ENCODE data around the gene SIT1.

Gene SIT1

GRCh38 chr9:35675204-35675603 lies 24.5 kb upstream of the SIT1 start:
- no peaks in the 10 kb centered on the region for H3K36me3 ChIP-seq (ENCODE audit: control insufficient read depth, insufficient read depth, low read length)
- peak overlapping the region; percentile 25 for H3K18ac ChIP-seq (ENCODE audit: low read length)
- DNase-seq: peak; percentile 59
- H2AK5ac ChIP-seq (ENCODE audit: low read length): no peak overlapping the region
- H3K4ac ChIP-seq (ENCODE audit: low read depth, low read length): peak overlapping the region; percentile 24
- no peak overlapping the region for H2BK15ac ChIP-seq (replicated peaks; ENCODE audit: low read depth)
- peaks cover 4% of the 10 kb centered on the region for H3K4me1 ChIP-seq (ENCODE audit: control insufficient read depth, low read depth, low read length)
- no CpG with 5 or more reads among the region's 13 CpGs for WGBS (ENCODE audit: extremely low coverage, insufficient coverage, low lambda C conversion rate)
- no peaks in the 10 kb centered on the region for H3K79me1 ChIP-seq (ENCODE audit: low read length)
- H4K8ac ChIP-seq (ENCODE audit: low read depth, low read length): no peak overlapping the region
- H4K5ac ChIP-seq (ENCODE audit: low read length): peak overlapping the region; percentile 95
- H2BK5ac ChIP-seq (ENCODE audit: low read length): no peak overlapping the region
- peak overlapping the region; percentile 94 for H3K56ac ChIP-seq (ENCODE audit: low read length)
- H3K23ac ChIP-seq (ENCODE audit: low read length): no peak overlapping the region
- H3K4me2 ChIP-seq (ENCODE audit: low read length): peak overlapping the region; percentile 75
- H3K4me3 ChIP-seq (ENCODE audit: low read length): peak overlapping the region; percentile 24
- H3K27me3 ChIP-seq (ENCODE audit: insufficient read depth, low read length, poor library complexity): no peaks in the 10 kb centered on the region
- H3K27ac ChIP-seq (ENCODE audit: low read depth, low read length): no peak overlapping the region
- H2BK120ac ChIP-seq (ENCODE audit: low read depth, low read length): no peak overlapping the region
- H3K79me2 ChIP-seq (ENCODE audit: control insufficient read depth, insufficient read depth, low read length): no peaks in the 10 kb centered on the region
- H3K9ac ChIP-seq (ENCODE audit: low read length): peak overlapping the region; percentile 77

DNA sequence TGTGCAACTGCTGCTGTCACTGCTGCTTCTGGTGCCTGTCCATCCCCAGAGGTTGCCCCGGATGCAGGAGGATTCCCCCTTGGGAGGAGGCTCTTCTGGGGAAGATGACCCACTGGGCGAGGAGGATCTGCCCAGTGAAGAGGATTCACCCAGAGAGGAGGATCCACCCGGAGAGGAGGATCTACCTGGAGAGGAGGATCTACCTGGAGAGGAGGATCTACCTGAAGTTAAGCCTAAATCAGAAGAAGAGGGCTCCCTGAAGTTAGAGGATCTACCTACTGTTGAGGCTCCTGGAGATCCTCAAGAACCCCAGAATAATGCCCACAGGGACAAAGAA lies 23.3 kb upstream of the SIT1 start:
- no peak overlapping the region for H3K4me2 ChIP-seq (ENCODE audit: low read length)
- no peak overlapping the region for H2BK120ac ChIP-seq (ENCODE audit: low read depth, low read length)
- no peak overlapping the region for H3K23ac ChIP-seq (ENCODE audit: low read length)
- WGBS (ENCODE audit: extremely low coverage, insufficient coverage, low lambda C conversion rate): no CpG with 5 or more reads among the region's 3 CpGs
- H4K8ac ChIP-seq (ENCODE audit: low read depth, low read length): no peak overlapping the region
- H2AK5ac ChIP-seq (ENCODE audit: low read length): no peak overlapping the region
- DNase-seq: no peak
- H3K4ac ChIP-seq (ENCODE audit: low read depth, low read length): no peak overlapping the region
- H3K9ac ChIP-seq (ENCODE audit: low read length): no peak overlapping the region
- H2BK15ac ChIP-seq (replicated peaks; ENCODE audit: low read depth): no peak overlapping the region
- H2BK5ac ChIP-seq (ENCODE audit: low read length): no peak overlapping the region
- H3K27me3 ChIP-seq (ENCODE audit: insufficient read depth, low read length, poor library complexity): no peaks in the 10 kb centered on the region
- peaks cover 4% of the 10 kb centered on the region for H3K4me1 ChIP-seq (ENCODE audit: control insufficient read depth, low read depth, low read length)
- no peaks in the 10 kb centered on the region for H3K79me1 ChIP-seq (ENCODE audit: low read length)
- H3K4me3 ChIP-seq (ENCODE audit: low read length): no peak overlapping the region
- no peak overlapping the region for H3K27ac ChIP-seq (ENCODE audit: low read depth, low read length)
- H4K5ac ChIP-seq (ENCODE audit: low read length): no peak overlapping the region
- H3K18ac ChIP-seq (ENCODE audit: low read length): no peak overlapping the region
- H3K79me2 ChIP-seq (ENCODE audit: control insufficient read depth, insufficient read depth, low read length): no peaks in the 10 kb centered on the region
- no peak overlapping the region for H3K56ac ChIP-seq (ENCODE audit: low read length)
- H3K36me3 ChIP-seq (ENCODE audit: control insufficient read depth, insufficient read depth, low read length): no peaks in the 10 kb centered on the region

DNA sequence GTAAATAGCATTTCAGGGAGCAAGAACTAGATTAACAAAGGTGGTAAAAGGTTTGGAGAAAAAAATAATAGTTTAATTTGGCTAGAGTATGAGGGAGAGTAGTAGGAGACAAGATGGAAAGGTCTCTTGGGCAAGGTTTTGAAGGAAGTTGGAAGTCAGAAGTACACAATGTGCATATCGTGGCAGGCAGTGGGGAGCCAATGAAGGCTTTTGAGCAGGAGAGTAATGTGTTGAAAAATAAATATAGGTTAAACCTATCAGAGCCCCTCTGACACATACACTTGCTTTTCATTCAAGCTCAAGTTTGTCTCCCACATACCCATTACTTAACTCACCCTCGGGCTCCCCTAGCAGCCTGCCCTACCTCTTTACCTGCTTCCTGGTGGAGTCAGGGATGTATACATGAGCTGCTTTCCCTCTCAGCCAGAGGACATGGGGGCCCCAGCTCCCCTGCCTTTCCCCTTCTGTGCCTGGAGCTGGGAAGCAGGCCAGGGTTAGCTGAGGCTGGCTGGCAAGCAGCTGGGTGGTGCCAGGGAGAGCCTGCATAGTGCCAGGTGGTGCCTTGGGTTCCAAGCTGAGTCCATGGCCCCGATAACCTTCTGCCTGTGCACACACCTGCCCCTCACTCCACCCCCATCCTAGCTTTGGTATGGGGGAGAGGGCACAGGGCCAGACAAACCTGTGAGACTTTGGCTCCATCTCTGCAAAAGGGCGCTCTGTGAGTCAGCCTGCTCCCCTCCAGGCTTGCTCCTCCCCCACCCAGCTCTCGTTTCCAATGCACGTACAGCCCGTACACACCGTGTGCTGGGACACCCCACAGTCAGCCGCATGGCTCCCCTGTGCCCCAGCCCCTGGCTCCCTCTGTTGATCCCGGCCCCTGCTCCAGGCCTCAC lies 22.6 kb upstream of the SIT1 start, which contains the start of gene CA9:
TSS of gene CA9 (plus strand) at position 797 of the 893 bp plus-strand sequence. CDS start at position 829, 32 bp downstream.
- Histone ChIP-seq H4K5ac (ENCODE audit: low read length) (no peak within 1 kb of the TSS), H3K9ac (ENCODE audit: low read length) (no peak within 1 kb of the TSS), H3K4me2 (ENCODE audit: low read length) (no peak within 1 kb of the TSS), H3K27me3 (ENCODE audit: insufficient read depth, low read length, poor library complexity) (no peaks in the 10 kb centered on the region), H3K4me3 (ENCODE audit: low read length) (no peak within 1 kb of the TSS), H3K4ac (ENCODE audit: low read depth, low read length) (no peak within 1 kb of the TSS), H3K23ac (ENCODE audit: low read length) (no peak within 1 kb of the TSS), H3K79me2 (ENCODE audit: control insufficient read depth, insufficient read depth, low read length) (no peaks in the 10 kb centered on the region), H2BK15ac (replicated peaks; ENCODE audit: low read depth) (no peak within 1 kb of the TSS), H2AK5ac (ENCODE audit: low read length) (no peak within 1 kb of the TSS), H3K56ac (ENCODE audit: low read length) (no peak within 1 kb of the TSS), H2BK5ac (ENCODE audit: low read length) (no peak within 1 kb of the TSS), H2BK120ac (ENCODE audit: low read depth, low read length) (no peak within 1 kb of the TSS), H3K36me3 (ENCODE audit: control insufficient read depth, insufficient read depth, low read length) (no peaks in the 10 kb centered on the region), H3K4me1 (ENCODE audit: control insufficient read depth, low read depth, low read length) (peaks cover 4% of the 10 kb centered on the region), H3K18ac (ENCODE audit: low read length) (no peak within 1 kb of the TSS), H3K79me1 (ENCODE audit: low read length) (no peaks in the 10 kb centered on the region), H4K8ac (ENCODE audit: low read depth, low read length) (no peak within 1 kb of the TSS), H3K27ac (ENCODE audit: low read depth, low read length) (no peak within 1 kb of the TSS)
- no peak for DNase-seq
- no CpG with 5 or more reads among the region's 10 CpGs for WGBS (ENCODE audit: extremely low coverage, insufficient coverage, low lambda C conversion rate)

GRCh38 chr9:35669331-35670145 lies 18.8 kb upstream of the SIT1 start:
- Histone ChIP-seq H2BK15ac (replicated peaks; ENCODE audit: low read depth) (no peak overlapping the region), H3K27me3 (ENCODE audit: insufficient read depth, low read length, poor library complexity) (no peaks in the 10 kb centered on the region), H4K8ac (ENCODE audit: low read depth, low read length) (no peak overlapping the region), H2AK5ac (ENCODE audit: low read length) (no peak overlapping the region), H3K79me1 (ENCODE audit: low read length) (no peaks in the 10 kb centered on the region), H3K9ac (ENCODE audit: low read length) (no peak overlapping the region), H2BK120ac (ENCODE audit: low read depth, low read length) (no peak overlapping the region), H3K36me3 (ENCODE audit: control insufficient read depth, insufficient read depth, low read length) (no peaks in the 10 kb centered on the region), H4K5ac (ENCODE audit: low read length) (no peak overlapping the region), H3K4ac (ENCODE audit: low read depth, low read length) (no peak overlapping the region), H3K18ac (ENCODE audit: low read length) (no peak overlapping the region), H3K4me3 (ENCODE audit: low read length) (no peak overlapping the region), H2BK5ac (ENCODE audit: low read length) (no peak overlapping the region), H3K79me2 (ENCODE audit: control insufficient read depth, insufficient read depth, low read length) (no peaks in the 10 kb centered on the region), H3K4me1 (ENCODE audit: control insufficient read depth, low read depth, low read length) (no peaks in the 10 kb centered on the region), H3K27ac (ENCODE audit: low read depth, low read length) (no peak overlapping the region), H3K56ac (ENCODE audit: low read length) (no peak overlapping the region), H3K23ac (ENCODE audit: low read length) (no peak overlapping the region), H3K4me2 (ENCODE audit: low read length) (no peak overlapping the region)
- WGBS (ENCODE audit: extremely low coverage, insufficient coverage, low lambda C conversion rate): no CpG with 5 or more reads among the region's 6 CpGs
- DNase-seq: no peak

GRCh38 chr9:35667939-35668338 lies 17.2 kb upstream of the SIT1 start:
- Histone ChIP-seq H2AK5ac (ENCODE audit: low read length) (no peak overlapping the region), H4K5ac (ENCODE audit: low read length) (no peak overlapping the region), H3K4ac (ENCODE audit: low read depth, low read length) (no peak overlapping the region), H3K79me2 (ENCODE audit: control insufficient read depth, insufficient read depth, low read length) (no peaks in the 10 kb centered on the region), H3K4me3 (ENCODE audit: low read length) (no peak overlapping the region), H3K23ac (ENCODE audit: low read length) (no peak overlapping the region), H3K36me3 (ENCODE audit: control insufficient read depth, insufficient read depth, low read length) (peaks cover 1% of the 10 kb centered on the region), H3K56ac (ENCODE audit: low read length) (no peak overlapping the region), H2BK5ac (ENCODE audit: low read length) (no peak overlapping the region), H3K4me1 (ENCODE audit: control insufficient read depth, low read depth, low read length) (peaks cover 5% of the 10 kb centered on the region), H2BK15ac (replicated peaks; ENCODE audit: low read depth) (no peak overlapping the region), H3K27me3 (ENCODE audit: insufficient read depth, low read length, poor library complexity) (no peaks in the 10 kb centered on the region), H3K4me2 (ENCODE audit: low read length) (no peak overlapping the region), H3K9ac (ENCODE audit: low read length) (no peak overlapping the region), H4K8ac (ENCODE audit: low read depth, low read length) (no peak overlapping the region), H3K27ac (ENCODE audit: low read depth, low read length) (no peak overlapping the region), H3K79me1 (ENCODE audit: low read length) (peaks cover 9% of the 10 kb centered on the region), H3K18ac (ENCODE audit: low read length) (no peak overlapping the region), H2BK120ac (ENCODE audit: low read depth, low read length) (no peak overlapping the region)
- no CpG with 5 or more reads among the region's 3 CpGs for WGBS (ENCODE audit: extremely low coverage, insufficient coverage, low lambda C conversion rate)
- peak; percentile 50 for DNase-seq

Measured in mesendoderm (in vitro differentiated cells).